ENCODE results near the gene SRRM5.
A peak's percentile ranks its signal among the peaks of the same experiment; 100 is the strongest.
"Not testable (repeated sequence)": the region's sequence is repeated elsewhere in the genome, so short reads cannot be mapped to it uniquely, and the experiment has no call there.

The SRRM5 gene, protein sequence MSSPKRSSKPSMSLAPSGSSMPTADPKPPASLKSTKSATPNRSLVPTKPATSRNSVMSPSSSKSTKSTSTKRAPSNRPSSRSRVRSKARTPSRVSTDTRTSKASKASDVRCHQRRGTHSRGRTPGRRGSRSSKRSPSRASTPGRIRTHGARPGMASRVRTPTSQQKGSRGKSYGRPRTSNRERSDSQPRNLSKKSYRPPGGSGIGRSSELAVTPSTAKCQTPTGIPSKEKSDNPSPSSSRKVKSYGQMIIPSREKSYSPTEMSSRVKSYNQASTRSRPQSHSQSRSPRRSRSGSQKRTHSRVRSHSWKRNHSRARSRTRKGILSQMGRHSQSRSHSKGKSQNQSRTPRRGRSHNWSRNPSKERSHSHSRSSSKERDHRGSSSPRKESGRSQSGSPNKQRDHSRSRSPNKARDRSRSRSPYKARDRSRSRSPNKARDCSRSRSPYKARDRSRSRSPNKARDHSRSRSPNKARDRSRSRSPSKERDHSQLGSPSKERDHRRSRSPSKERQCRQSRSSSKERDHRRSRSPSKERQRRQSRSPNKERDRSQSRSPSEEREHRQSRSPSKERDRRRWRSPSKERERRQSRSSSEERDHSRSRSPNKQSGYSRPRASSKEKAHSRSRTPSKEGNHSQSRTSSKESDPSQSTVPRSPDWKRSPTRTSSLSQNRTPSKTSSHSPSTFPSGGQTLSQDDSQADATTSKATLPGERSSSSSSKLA

DNA sequence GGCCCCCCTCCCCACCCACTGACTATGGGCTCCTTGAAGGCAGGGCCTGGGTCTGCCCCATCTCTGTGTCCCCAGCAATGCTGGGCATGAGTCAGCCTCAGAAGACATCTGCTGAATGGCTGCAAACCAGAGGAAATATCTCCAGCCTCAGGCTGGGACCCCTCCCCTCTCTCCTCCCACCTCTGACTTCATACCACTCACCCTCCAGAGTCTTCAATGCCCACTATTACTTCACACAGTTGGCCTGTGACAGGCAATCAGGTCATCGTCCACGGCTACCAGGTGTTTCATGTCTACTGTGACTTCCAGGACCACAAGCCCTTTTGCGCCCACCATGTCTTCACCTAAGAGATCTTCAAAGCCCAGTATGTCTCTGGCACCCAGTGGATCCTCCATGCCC, at the start of gene SRRM5:
TSS of gene SRRM5 (plus strand) at position 301 of the 400 bp plus-strand sequence. CDS start at position 335, 34 bp downstream.
- no peak for DNase-seq

DNA sequence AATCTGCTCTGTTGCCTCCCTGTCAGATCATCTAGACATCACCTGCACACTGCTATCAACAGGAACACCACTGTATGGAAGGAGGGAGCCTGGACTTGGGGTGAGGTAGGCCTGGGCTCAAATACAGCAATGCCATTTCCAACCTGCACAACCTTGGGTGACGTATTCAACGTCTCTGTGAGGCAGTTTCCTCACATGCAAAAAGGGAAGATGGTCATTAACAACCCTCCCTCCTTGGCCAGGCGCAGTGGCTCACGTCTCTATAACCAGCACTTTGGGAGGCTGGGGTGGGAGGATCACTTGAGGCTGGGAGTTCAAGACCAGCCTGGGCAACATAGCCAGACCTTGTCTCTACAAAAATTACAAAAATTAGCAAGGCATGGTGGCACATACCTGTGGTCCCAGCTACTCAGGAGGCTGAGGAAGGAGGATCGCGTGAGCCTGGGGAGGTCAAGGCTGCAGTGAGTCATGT, 49.6 kb upstream of the SRRM5 start:
- no peak for DNase-seq

DNA sequence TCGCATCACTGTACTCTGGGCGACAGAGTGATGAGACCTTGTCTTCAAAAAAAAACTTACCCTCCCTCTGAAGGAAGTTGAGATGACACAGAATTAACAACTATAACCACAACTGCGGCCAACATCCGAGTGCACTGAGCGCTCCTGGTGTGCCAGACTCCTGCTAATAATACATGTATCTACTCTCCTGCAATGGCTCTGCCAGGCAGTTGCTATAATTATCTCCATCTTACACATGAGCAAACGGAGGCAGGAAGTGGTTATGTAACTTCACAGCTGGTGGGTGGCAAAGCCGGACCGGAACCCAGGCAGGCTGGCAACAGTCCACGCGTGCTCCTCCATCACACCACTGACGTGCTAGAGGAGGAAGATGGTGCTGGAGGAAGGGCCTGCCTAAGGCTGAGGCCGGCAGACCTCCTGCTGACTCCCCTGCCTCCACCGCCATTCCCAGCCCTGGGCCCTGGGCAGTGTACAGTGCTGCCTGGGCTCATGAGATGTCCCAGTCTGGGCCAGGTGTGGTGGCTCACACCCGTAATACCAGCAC, 49.1 kb upstream of the SRRM5 start:
- peak; percentile 56 to 64 for DNase-seq

DNA sequence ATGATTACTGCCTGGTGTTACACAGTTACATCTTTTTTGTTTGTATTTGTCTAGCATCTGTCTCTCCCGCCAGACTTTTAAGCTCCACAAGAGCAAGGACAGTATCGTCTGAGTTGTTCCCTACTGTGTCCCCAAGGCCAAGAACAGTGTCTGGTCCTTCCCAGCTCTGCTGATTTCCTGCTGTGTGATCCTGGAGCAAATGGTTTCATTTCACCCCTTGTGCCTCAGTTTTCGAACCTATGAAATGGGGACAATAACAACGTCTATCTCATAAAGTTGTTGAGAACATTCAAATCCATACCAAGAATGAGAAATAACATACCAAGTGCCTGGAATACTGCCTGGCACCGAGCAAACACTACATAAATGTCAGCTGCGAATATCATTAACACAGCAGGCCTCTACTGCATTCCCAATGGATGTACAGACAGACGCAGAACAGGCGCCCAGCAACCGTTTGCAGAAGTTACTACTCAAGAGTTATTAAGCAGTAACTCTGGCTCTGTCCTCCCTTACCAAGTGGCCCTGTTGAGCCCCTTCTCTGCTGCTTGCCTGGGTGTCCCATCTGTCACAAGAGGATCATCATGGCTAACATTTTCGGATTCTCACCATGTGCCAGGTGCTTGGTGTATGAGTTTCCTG, 48.0 kb upstream of the SRRM5 start:
- DNase-seq: no peak

DNA sequence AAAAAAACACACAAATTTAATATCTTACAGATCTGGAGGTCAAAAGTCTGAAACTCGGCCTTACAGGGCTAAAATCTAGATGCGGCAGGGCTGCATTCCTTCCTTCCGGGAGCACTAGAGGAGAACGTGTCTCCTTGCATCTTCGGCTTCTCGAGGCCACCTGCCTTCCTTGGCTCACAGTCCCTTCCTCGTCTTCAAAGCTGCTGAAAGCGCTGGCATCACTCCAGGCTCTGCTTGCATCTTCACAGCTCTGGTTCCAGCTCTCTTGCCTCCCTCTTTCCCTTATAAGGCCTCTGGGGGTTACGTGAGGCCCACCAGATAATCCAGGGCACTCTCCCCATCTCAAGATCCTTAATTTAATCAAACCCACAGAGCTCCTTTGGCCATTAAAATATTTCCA, 47.1 kb upstream of the SRRM5 start:
- DNase-seq: no peak

DNA sequence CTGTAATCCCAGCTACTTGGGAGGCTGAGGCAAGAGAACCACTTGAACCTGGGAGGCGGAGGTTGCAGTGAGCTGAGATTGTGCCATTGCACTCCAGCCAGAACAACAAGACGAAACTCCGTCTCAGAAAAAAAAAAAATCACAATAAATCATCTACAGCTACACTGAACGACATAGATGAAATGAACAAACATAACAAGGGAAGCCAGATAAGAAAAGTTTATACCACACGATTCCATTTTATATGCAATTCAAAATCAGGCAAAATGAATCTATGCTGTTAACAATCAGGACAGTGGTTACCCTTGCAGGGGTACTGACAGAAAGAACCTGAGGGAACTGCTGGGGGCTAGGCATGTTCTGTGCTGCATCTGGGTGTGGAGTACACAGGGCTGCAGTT, 42.2 kb upstream of the SRRM5 start:
- no peak for DNase-seq

DNA sequence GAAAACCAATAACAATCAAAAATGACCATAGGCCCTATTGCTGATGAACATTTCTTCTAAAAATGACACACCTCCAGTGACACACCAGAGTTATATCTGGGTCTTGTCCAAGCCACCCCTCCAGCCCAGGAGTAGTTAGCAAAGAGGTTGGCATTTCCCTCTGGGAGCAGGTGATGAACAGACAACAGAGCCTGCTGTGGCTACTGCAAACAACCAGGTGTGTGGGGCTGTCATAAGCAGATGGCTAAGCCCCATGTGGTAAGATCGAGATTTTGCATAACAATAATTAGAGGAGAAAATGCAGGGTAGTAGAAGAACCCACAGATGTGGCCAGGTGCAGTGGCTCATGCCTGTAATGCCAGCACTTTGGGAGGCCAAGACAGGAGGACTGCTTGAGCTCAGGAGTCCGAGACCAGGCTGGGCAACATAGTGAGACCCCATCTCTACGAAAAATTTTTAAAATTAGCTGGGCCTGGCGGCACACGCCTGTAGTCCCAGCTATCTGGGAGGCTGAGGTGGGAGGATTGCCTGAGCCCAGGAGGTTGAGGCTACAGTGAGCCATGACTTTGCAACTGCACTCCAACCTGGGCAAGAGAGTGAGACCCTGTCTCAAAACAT, 41.6 kb upstream of the SRRM5 start:
- no peak for DNase-seq

DNA sequence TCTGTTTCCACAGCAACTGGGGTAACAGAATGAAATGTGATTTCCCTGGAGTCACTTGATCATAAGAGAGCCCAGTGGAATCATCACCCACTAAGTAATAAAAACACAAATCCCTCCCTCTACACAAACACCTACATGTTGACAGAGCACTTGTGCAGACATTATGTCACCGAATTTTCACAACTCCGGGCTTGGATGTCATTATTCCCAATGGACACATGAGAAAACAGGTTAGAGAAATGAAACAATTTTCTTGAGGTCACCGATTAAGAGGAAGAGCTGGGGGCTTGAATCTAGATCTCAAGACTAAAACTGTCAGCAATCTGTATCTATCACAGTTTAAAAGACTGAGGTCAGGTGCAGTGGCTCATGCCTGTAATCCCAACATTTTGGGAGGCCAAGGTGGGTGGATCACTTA, 39.7 kb upstream of the SRRM5 start:
- no peak for DNase-seq

DNA sequence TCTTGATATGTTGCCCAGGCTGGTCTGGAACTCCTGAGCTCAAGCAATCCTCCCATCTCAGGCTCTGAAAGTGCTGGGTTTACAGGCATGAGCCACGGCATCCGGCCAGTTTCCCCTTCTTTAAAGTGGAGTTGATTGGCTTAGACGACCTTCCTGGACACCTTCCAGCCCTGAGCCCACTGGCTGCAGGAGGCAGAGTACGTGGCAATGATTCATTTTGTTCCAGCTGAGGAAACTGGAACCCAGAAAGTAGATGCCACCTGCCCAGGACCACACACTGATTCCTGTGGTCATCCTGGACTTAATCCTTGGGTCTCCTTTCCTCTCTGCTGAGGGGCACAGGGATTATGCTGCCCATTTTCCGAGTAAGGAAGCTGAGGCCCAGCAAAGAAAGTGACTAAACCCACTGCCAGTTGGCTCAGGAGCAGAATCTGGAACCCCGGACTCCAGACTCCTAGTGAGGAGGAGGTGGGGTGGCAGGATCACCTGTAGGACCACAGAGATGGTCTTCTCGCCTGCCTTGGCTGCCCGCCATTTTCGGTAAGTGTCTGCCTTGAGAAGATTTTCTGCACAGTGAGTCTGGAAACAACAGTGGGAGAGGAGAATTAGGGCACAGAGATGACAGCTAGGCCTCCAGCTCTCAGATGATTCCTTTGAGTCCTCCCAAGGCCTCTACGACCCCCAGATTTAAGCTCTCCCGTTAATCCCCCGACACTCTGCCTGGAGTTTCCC, 37.3 kb upstream of the SRRM5 start:
- no peak for DNase-seq

DNA sequence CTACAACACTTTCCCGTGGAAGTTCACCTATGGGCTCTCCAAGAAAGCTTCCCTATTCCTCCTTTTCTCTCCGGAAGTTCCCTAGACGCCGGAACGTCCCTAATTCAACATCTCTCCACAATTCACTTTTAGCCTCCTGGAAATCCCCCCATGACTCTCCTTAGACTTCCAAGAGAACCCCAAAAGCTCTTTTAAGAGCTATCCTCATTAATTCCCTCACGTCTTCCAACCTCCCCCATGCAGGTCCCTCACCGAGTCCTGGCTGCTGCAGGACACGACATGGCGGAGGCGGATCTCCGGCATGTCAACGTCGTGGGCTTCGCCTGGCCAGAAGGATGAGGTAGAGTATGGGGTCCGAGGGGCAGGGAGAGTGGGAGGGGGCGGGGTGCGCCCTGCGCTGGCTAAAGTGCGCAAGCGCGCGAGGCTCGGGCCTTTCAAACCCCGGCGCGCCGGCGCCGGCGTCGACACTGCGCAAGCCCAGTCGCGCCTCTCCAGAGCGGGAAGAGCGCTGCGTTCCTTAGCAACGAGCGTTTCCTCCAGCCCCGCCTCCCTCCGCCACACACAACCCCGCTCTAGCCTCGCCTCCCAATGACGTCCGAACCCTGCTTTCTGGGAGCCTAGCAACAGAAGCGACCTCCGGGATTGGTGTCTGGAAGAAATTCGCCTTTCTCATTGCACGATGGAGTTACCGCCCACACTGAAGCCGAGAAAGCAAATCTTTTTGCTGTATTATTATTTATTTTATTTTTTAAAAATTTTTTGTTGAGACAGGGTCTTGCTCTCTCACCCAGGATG, 36.5 kb upstream of the SRRM5 start, which contains the start of the genes PINLYP and XRCC1:
TSS of gene PINLYP (plus strand) at position 646 of the 795 bp plus-strand sequence. CDS start 1,391 bp downstream, outside the sequence.
TSS of gene XRCC1 (minus strand) at position 372 of the 795 bp plus-strand sequence. CDS start at position 303, 69 bp downstream.
- DNase-seq: peak; percentile 94

DNA sequence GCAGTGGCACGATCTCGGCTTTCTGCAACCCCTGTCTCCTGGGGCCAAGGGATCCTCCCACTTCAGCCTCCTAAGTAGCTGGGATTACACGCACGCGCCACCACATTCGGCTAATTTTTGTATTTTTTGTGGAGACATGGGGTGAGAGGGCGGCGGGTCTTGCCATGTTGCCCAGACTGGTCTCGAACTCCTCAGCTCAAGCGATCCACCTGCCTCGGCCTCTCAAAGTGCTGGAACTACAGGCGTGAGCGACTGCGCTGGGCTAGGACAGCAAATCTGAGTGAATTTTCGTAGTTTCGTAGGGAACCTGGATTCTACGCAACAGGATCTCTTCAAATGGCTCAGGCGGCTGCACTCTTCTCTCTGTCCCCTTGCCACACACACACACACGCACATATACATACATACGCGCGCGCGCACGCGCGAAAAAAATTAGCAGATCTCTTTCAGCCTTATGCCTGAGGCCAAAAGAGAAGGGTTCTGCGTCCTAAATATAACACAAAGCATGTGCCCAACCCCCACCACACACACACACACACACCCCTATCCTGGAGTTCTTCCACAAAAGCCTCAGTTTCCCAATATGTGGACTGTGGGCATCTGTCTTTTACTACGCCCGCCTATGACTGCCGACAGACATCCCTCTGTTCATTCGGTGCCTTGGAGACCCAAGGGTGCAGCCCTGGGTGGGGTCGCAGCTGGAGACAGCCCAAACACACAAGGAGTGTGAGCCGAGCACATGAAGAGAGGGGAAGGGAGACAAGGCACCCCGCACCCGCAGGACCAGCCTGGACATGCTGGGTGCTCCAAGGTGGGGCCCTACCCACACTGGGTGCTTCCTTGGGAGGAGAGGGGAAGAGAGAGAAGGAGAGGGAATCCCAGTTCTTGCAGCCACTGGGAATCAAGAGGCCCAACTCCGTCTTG, 35.7 kb upstream of the SRRM5 start:
- no peak for DNase-seq

DNA sequence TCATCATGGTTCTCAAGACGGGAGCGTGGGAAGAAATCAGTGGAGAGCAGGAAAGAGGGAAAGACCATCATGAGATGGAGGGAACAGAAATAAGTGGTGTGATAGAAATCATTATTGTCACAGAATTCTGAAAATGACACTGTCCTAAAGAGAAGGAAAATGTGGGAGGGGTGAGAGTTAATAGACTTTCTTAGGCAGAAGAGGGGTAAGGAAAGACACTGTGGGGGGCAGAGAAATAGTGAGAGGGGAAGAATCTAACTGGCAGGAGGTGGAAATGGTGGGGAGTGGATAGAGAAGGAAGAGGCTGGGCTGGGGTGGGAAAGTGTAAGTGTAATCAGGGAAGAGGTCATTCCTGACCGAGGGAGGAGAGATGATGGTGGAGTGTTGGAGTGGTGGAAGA, 33.1 kb upstream of the SRRM5 start:
- no peak for DNase-seq

DNA sequence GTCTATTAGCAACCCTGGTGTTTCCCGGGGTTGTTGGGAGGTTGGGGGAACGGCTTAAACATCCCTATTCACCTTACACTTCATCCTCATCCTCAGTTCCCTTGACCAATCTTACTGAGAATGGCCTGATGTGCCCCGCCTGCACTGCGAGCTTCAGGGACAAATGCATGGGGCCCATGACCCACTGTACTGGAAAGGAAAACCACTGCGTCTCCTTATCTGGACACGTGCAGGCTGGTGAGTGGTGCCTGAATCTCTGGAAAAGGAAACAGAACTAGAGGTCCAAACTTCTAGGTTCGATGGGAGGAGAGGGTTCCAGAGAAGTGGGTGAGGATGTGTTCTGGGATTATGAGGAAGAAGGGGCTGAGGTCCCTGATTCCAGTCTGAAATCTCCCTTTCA, 30.4 kb upstream of the SRRM5 start:
- no peak for DNase-seq

DNA sequence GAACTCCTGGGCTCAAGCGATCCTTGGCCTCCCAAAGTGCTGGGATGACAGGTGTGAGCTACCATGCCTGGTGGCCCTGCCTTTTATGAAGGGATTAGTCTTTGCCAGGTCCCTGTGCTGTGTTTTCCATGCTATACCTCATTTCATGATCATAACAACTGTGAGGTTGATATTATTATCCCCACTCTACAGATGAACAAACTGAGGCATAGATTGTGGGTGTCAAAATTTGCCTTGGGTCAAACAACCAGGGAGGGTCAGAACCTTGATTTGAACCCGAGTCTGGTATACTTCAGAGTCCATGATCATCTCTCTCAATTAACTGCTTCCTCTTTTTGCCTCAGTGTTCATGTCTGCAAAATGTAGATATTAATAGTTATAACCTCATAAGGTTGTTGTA, 29.4 kb upstream of the SRRM5 start:
- no peak for DNase-seq

DNA sequence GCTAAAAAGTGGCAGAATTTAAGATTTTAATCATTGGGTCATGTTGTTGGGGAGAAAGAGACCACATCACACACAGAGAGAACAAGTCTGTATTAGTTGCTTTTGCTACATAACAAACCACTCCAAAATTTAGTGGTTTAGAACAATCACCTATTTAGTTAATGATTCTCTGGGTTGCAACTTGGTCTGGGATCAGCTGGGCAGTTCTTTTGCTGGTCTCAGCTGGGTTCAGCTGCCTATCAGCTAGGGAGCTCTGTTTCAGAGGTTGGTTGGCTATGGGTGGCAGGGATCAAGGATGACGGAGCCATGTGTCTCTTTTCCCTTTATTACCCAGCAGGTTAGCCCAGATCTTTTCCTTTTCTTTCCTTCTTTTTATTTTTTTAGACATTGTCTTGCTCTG, 27.4 kb upstream of the SRRM5 start:
- no peak for DNase-seq

DNA sequence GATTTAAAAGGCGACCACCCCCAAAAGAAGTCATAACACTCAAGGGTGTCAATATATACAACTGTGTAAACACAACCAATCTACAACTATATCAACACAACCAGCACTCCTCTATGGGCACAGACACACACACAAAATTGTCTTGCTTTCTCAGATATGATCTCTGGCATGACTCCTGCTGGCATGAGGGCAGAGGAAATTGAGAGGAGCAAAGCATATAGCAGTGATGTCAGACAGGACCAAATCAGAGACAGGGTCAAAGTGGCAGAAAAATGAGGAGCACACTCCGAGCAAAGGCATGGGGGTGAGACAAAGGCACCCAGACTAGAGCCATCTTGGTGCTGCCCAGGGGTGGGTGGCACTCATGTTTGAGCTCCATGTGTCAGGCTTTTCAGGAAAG, 25.5 kb upstream of the SRRM5 start:
- DNase-seq: no peak

DNA sequence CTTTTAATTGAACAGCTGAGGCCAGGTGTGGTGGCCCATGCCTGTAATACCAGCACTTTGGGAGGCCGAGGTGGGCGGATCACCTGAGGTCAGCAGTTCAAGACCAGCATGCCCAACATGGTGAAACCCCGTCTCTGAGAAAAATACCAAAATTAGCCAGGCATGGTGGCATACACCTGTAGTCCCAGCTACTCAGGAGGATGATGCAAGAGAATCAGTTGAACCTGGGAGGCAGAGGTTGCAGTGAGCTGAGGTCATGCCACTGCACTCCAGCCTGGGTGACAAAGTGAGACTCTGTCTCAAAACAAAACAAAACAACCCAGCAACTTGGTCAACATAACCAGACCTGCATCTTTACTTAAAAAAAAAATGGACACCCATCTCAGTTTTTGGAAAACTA, 24.9 kb upstream of the SRRM5 start:
- not testable (repeated sequence) for DNase-seq

DNA sequence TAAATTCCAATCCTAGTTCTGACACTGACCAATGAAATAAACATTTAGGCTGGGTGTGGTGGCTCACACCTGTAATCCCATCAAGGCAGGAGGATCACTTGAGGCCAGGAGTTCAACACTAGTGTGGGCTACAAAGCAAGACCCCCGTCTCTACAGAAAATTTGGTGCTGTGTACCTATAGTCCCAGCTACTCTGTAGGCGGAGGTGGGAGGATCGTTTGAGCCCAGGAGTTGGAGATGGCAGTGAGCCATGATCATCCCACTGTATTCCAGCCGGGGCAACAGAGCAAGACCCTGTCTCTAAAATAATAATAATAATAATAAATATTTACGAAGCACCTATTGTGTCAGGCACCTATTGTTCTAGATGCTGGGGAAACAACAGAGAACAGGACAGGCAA, 22.6 kb upstream of the SRRM5 start:
- DNase-seq: no peak

DNA sequence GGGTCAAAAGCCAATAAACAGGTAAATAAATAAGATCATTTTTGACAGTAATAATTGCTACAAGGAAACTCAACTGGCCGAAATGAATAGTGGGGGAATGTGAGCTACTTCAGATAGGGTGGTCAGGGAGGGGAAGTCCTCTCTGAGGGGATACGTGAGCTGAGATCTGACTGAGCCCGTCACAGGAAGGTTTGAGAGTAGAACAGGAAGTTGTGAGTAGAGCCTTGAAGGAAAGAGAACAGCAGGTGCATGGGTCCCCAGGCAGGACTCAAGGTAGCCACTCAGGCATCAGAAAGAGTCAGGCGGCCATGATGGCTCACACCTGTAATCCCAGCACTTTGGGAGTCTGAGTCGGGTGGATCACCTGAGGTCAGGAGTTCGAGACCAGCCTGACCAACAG, 22.2 kb upstream of the SRRM5 start:
- DNase-seq: no peak

Data from activated CD4-positive, alpha-beta T cell treated with anti-CD3 and anti-CD28 coated beads, Interleukin-2, amount 50 U/mL, for 4 hours (primary cell).